Activated CD4-positive, alpha-beta T cell treated with anti-CD3 and anti-CD28 coated beads, Interleukin-2, amount 10 ng/mL, durations not matched to agents 7 days and 5 days (primary cell): ENCODE measurements around the gene TRIM22. TPM values are rescaled to one million over a fixed set of nuclear protein-coding genes. Genes with fewer than 3 reads are reported as not detected.
A peak's percentile ranks its signal among the peaks of the same experiment; 100 is the strongest.
"Not testable (repeated sequence)": the region's sequence is repeated elsewhere in the genome, so short reads cannot be mapped to it uniquely, and the experiment has no call there.

Experiments used
- CTCF ChIA-PET: fragments of 350-600 bp; sonication (Branson Sonifier 250); formaldehyde crosslinking; loops from one replicate; lab custom pipeline; 2021; ENCODE audit warnings: antibody characterized with exemption; lab: Charles Lee
- POLR2A ChIA-PET: fragments of 350-600 bp; sonication (Branson Sonifier 250); formaldehyde crosslinking; loops from one replicate; lab custom pipeline; 2021; ENCODE audit warnings: antibody characterized with exemption; lab: Charles Lee
- DNase-seq: peaks from one replicate; pipeline ENCODE4 v3.0.0-alpha.2; 2020
- H3K27ac Mint-ChIP-seq: one replicate; pipeline ENCODE4 v1.8.0; 2021; ENCODE audit warnings: mild to moderate bottlenecking, moderate library complexity, mixed read lengths
- H3K27me3 Mint-ChIP-seq: one replicate; pipeline ENCODE4 v1.8.0; 2021; ENCODE audit warnings: mixed read lengths
- H3K36me3 Mint-ChIP-seq: one replicate; pipeline ENCODE4 v1.8.0; 2021; ENCODE audit warnings: low read depth, mixed read lengths
- H3K4me1 Mint-ChIP-seq: one replicate; pipeline ENCODE4 v1.8.0; 2021; ENCODE audit warnings: mixed read lengths
- H3K4me3 Mint-ChIP-seq: one replicate; pipeline ENCODE4 v1.8.0; 2021; ENCODE audit warnings: mild to moderate bottlenecking, moderate library complexity, mixed read lengths
- H3K9me3 Mint-ChIP-seq: one replicate; pipeline ENCODE4 v1.8.0; 2021; ENCODE audit warnings: mixed read lengths
- total RNA-seq, 2 experiments: library from RNA; stranded (reverse); gene quantifications; one replicate each; pipeline ENCODE4 v1.2.3, GENCODE V29; 2021

The TRIM22 gene
- total RNA-seq, 2 experiments from 2014 or later = 317 to 367 TPM

DNA sequence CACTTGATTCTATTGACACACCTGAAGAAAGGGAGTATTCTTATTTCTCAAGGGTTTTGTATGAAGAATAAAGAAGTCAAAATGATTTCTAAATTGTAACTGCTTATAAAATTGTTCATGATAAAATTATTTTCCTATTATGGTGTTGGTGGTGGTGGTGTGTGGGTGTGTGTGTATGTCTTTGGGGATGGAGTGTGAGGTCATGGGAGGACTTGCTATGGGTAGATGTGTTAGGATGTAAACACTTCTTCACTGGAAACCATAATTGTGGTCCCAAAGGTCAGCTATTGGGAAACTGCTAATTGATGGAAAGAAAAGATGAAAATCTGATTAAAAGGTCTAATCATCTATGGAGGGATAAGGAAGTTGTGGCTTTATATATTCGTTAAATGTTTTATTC lies 5.1 kb downstream of the TRIM22 start:
- POLR2A ChIA-PET = no interaction called here
- H3K4me3 Mint-ChIP-seq = peak overlapping the region; percentile 37
- H3K36me3 Mint-ChIP-seq = peaks cover 80% of the 10 kb centered on the region
- DNase-seq = no peak
- no peaks in the 10 kb centered on the region for H3K27me3 Mint-ChIP-seq
- H3K27ac Mint-ChIP-seq = no peak overlapping the region
- H3K4me1 Mint-ChIP-seq = peaks cover 58% of the 10 kb centered on the region
- no peaks in the 10 kb centered on the region for H3K9me3 Mint-ChIP-seq
- CTCF ChIA-PET = no interaction called here

GRCh38 chr11:5695580-5695979 lies 6.0 kb downstream of the TRIM22 start:
- Mint-ChIP-seq H3K4me1 (peaks cover 66% of the 10 kb centered on the region), H3K4me3 (no peak overlapping the region), H3K36me3 (peaks cover 79% of the 10 kb centered on the region), H3K9me3 (no peaks in the 10 kb centered on the region), H3K27me3 (no peaks in the 10 kb centered on the region), H3K27ac (no peak overlapping the region)
- ChIA-PET POLR2A (no interaction called here), CTCF (interaction anchor here (1.3 kb wide), 1 partner anchor 71 kb away, joined by 3 read pairs; the partner anchor contains the start of gene TRIM34)
- DNase-seq = no peak

- Mint-ChIP-seq H3K27me3 (no peaks in the 10 kb centered on the region), H3K27ac (no peak overlapping the region)
- POLR2A ChIA-PET = no interaction called here
Observed at GRCh38 chr11:5696210-5696609, 6.6 kb downstream of the TRIM22 start.

DNA sequence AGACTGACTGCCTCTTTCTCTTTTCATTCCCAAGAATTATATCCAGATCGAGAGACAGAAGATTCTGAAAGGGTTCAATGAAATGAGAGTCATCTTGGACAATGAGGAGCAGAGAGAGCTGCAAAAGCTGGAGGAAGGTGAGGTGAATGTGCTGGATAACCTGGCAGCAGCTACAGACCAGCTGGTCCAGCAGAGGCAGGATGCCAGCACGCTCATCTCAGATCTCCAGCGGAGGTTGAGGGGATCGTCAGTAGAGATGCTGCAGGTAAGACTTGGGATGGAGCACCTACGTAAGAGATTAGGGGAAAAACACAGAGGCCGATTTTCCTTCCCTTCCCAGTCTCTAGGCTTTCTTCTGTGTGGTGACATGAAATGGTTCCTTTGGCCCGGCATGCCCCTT lies 8.7 kb downstream of the TRIM22 start:
- Mint-ChIP-seq H3K4me1 (peaks cover 73% of the 10 kb centered on the region), H3K4me3 (no peak overlapping the region), H3K27ac (no peak overlapping the region), H3K27me3 (no peaks in the 10 kb centered on the region), H3K36me3 (peaks cover 79% of the 10 kb centered on the region), H3K9me3 (no peaks in the 10 kb centered on the region)
- no peak for DNase-seq
- ChIA-PET POLR2A (interaction anchor here (1.0 kb wide), 1 partner anchor 9 kb away, joined by 3 read pairs; the partner anchor contains the start of gene TRIM22), CTCF (interaction anchor here (1.2 kb wide), 1 partner anchor 13 kb away, joined by 3 read pairs; the partner anchor contains the start of gene TRIM5)

More at GRCh38 chr11:5696210-5696609, 6.6 kb downstream of the TRIM22 start:
- Mint-ChIP-seq H3K4me3 (no peak overlapping the region), H3K9me3 (no peaks in the 10 kb centered on the region), H3K36me3 (peaks cover 79% of the 10 kb centered on the region), H3K4me1 (peaks cover 72% of the 10 kb centered on the region)
- DNase-seq = no peak
- CTCF ChIA-PET = interaction anchor here (1.3 kb wide), 1 partner anchor 72 kb away, joined by 3 read pairs; the partner anchor contains the start of gene TRIM34

- Mint-ChIP-seq H3K27ac (no peak overlapping the region), H3K9me3 (no peaks in the 10 kb centered on the region), H3K4me1 (peaks cover 63% of the 10 kb centered on the region), H3K4me3 (no peak overlapping the region), H3K27me3 (no peaks in the 10 kb centered on the region), H3K36me3 (peaks cover 80% of the 10 kb centered on the region)
- no peak for DNase-seq
- CTCF ChIA-PET = interaction anchor here (1.6 kb wide), 1 partner anchor 10 kb away, joined by 4 read pairs; no protein-coding TSS in a partner anchor
- POLR2A ChIA-PET = no interaction called here
Observed at GRCh38 chr11:5700421-5701054, 10.9 kb downstream of the TRIM22 start.

DNA sequence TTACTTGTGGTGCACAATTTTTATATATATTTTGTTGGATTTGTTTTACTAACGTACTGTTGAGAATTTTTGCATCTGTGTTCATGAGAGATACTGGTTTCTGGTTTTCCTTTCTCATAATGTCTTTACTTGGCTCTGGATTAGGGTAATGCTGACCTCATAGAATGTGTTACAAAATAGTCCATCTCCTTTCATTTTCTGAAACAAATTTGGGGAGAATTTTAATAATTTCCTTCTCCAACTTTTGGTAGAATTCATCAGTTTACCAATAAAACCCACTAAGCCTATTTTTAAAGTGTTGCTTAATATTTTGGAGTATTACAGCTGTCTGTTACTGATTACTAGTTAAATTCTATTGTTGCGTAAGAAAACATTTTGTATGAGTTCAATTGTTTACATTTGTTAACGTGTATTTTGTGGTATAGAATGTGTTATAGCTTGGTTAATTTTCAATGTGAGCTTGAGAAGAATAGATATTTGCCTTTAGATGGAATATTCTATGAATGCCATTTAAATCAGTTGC lies 11.5 kb downstream of the TRIM22 start:
- POLR2A ChIA-PET = no interaction called here
- H3K27me3 Mint-ChIP-seq = no peaks in the 10 kb centered on the region
- CTCF ChIA-PET = interaction anchor here (1.3 to 1.6 kb wide), 2 partner anchors 11 kb away, joined by 3 to 4 read pairs; no protein-coding TSS in a partner anchor
- H3K4me1 Mint-ChIP-seq = peaks cover 60% of the 10 kb centered on the region
- H3K4me3 Mint-ChIP-seq = no peak overlapping the region
- peaks cover 80% of the 10 kb centered on the region for H3K36me3 Mint-ChIP-seq
- peak overlapping the region; percentile 26 for H3K27ac Mint-ChIP-seq
- no peak for DNase-seq
- no peaks in the 10 kb centered on the region for H3K9me3 Mint-ChIP-seq

DNA sequence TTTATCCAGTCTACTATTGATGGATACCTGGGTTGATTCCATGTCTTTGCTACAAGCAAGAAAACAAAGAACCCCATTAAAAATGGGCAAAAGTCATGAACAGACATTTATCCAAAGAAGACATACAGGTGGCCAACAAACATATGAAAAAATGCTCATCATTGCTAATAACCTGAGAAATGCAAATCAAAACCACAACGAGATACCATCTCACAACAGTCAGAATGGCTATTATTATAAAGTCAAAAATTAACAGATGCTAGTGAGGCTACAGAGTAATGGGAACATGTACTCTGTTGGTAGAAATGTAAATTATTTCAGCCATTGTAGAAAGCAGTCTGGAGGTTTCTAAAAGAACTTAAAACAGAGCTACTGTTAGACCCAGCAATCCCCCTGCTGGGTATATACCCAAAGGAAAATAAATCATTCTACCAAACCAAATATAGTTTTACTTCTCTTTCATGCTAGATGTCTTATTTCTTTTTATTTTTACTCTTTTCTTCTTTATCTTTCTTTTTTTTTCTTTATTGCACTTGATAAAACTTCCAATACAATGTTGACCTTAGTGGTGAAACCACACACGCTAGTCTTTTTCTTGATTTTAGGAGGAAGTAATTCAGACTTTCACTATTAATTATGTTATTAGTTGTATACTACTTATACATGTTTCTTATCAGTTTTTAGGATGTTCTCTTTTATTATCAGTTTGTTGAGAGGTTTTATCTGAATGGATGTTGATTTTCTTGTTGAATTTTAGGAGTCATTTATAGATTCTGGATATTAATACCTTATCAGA lies 14.3 kb downstream of the TRIM22 start:
- no peak for DNase-seq
- H3K4me3 Mint-ChIP-seq = no peak overlapping the region
- CTCF ChIA-PET = interaction anchor here (0.7 kb wide), 1 partner anchor 74 kb away, joined by 3 read pairs; no protein-coding TSS in a partner anchor
- H3K4me1 Mint-ChIP-seq = peaks cover 44% of the 10 kb centered on the region
- no peak overlapping the region for H3K27ac Mint-ChIP-seq
- H3K27me3 Mint-ChIP-seq = no peaks in the 10 kb centered on the region
- H3K36me3 Mint-ChIP-seq = peaks cover 74% of the 10 kb centered on the region
- no peaks in the 10 kb centered on the region for H3K9me3 Mint-ChIP-seq
- POLR2A ChIA-PET = no interaction called here

- CTCF ChIA-PET = no interaction called here
- no peaks in the 10 kb centered on the region for H3K9me3 Mint-ChIP-seq
- DNase-seq = no peak
- H3K27ac Mint-ChIP-seq = no peak overlapping the region
- POLR2A ChIA-PET = no interaction called here
- no peak overlapping the region for H3K4me3 Mint-ChIP-seq
- peaks cover 76% of the 10 kb centered on the region for H3K36me3 Mint-ChIP-seq
- H3K4me1 Mint-ChIP-seq = peaks cover 32% of the 10 kb centered on the region
- H3K27me3 Mint-ChIP-seq = no peaks in the 10 kb centered on the region
Observed at GRCh38 chr11:5705688-5706087, 16.1 kb downstream of the TRIM22 start.

GRCh38 chr11:5712507-5712906 lies 22.9 kb downstream of the TRIM22 start:
- DNase-seq = no peak
- H3K27me3 Mint-ChIP-seq = no peaks in the 10 kb centered on the region
- no peak overlapping the region for H3K4me3 Mint-ChIP-seq
- peaks cover 8% of the 10 kb centered on the region for H3K4me1 Mint-ChIP-seq
- H3K9me3 Mint-ChIP-seq = peaks cover 2% of the 10 kb centered on the region
- POLR2A ChIA-PET = no interaction called here
- CTCF ChIA-PET = interaction anchor here (1.3 to 1.8 kb wide), 2 partner anchors 11 to 28 kb away, joined by 3 to 4 read pairs; partner anchors contain the start of gene TRIM5
- no peak overlapping the region for H3K27ac Mint-ChIP-seq
- H3K36me3 Mint-ChIP-seq = peaks cover 48% of the 10 kb centered on the region

DNA sequence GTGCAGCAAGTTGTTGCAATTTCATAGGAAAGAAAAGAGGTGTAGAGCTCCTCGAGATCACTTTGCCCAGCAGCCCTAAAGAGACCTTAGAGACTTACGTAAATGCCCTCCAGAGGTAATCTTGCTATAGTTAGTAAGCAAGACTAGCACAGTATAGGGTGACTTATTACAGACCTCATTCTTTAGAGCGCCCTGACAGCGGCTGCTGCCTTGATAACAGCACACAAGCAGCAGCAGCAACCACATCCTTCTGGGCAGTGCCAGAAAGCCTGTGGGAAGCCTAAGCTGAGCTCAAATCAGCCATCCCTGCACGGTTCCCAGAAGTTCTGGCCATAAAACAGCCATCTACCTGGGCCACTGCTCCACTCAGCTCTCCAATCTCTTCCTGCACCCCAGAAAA lies 24.1 kb downstream of the TRIM22 start:
- Mint-ChIP-seq H3K9me3 (peaks cover 6% of the 10 kb centered on the region), H3K4me1 (peaks cover 2% of the 10 kb centered on the region), H3K36me3 (peaks cover 38% of the 10 kb centered on the region), H3K27me3 (no peaks in the 10 kb centered on the region), H3K27ac (no peak overlapping the region), H3K4me3 (no peak overlapping the region)
- ChIA-PET CTCF (interaction anchor here (1.8 kb wide), 1 partner anchor 29 kb away, joined by 4 read pairs; the partner anchor contains the start of gene TRIM5), POLR2A (no interaction called here)
- DNase-seq = no peak

- CTCF ChIA-PET, H3K27ac Mint-ChIP-seq, DNase-seq, H3K9me3 Mint-ChIP-seq, H3K4me1 Mint-ChIP-seq, POLR2A ChIA-PET, H3K4me3 Mint-ChIP-seq, H3K27me3 Mint-ChIP-seq: not testable (repeated sequence)
- H3K36me3 Mint-ChIP-seq = peaks cover 25% of the 10 kb centered on the region
Observed at GRCh38 chr11:5716518-5716917, 26.9 kb downstream of the TRIM22 start.

DNA sequence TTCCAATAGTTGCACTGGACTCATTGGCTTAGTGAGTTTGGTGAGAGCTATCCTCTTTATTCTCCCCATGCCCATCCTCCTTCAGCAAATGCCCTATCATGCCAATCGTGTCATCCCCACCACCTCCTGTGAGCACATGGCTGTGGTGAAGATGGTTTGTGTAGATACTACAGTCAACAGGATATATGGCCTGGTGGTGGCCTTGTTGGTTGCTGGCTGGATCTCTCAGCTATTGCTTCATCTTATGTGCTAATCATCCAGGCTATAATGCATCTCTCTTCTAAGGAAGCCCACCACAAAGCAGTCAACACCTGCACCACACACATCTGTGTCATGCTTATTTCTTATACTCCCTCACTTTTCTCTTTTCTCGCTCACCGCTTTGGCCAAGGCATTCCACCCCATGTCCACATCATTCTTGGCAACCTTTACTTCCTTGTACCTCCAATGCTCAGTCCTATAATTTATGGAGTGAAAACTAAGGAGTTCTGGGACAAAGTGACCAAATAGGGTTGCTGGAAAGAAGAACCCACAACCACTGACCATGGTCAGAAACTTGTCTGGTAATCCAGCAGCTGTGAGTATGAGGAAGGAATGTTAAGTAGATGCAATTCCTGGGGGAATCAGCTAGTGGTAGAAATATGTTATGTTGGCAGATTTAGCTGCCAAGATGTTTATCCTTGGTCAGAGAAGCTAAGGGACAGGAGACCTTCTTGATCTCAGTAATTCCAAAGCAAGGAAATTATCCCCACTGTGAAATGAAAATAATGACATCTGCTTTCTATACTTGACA lies 30.3 kb downstream of the TRIM22 start:
- H3K27me3 Mint-ChIP-seq = peaks cover 4% of the 10 kb centered on the region
- ChIA-PET CTCF (interaction anchor here (0.7 kb wide), 1 partner anchor 11 kb away, joined by 3 read pairs; no protein-coding TSS in a partner anchor), POLR2A (no interaction called here)
- DNase-seq = no peak
- H3K4me3 Mint-ChIP-seq = no peak overlapping the region
- H3K27ac Mint-ChIP-seq = no peak overlapping the region
- H3K9me3 Mint-ChIP-seq = peaks cover 6% of the 10 kb centered on the region
- peaks cover 13% of the 10 kb centered on the region for H3K36me3 Mint-ChIP-seq
- peaks cover 4% of the 10 kb centered on the region for H3K4me1 Mint-ChIP-seq
